ENCODE data around the gene PSRC1.
A peak's percentile ranks its signal among the peaks of the same experiment; 100 is the strongest.
"Not testable (repeated sequence)": the region's sequence is repeated elsewhere in the genome, so short reads cannot be mapped to it uniquely, and the experiment has no call there.

The PSRC1 gene

DNA sequence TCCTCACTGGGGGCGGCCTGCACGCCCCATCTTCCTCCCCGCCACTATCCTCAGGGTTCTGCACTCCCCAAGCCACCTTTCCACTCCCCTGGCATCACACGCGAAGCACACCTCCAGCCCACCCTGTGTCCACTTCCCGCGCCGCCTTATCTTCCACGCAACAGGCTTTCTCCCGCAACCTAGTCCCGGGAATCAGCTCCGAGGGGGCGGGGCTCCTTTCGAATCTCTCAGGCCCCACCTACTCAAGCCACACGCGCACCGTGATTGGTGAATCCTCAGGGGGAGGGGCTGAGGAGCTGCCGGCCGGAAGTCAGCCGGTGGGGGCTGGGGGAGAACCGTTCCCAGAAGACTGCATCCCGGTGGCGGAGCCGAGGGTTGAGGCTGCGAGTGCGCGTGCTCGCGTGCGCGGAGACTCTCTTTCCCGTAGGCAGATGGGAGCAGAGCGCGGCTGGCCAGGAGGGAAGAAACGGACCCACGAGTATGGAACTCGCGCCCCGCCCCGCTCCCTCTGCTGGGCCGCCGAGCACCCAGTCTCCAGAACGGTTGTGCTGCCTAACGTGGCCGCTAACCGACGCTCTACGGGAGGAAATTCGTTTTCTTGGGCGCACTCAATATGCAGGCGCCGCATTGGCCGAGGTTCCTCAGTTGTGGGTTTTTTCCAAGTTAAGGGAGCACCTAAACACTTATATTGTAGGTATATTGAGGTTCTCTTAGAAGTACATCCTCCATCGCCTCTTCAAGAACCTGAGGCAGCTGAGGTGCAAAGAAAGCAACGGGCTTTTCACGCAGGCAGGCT lies at the start of gene PSRC1:
Gene PSRC1, minus strand, starts transcription at position 194 of the 796 bp plus-strand sequence.
- DNase-seq (ENCODE audit: low read depth), result peak; percentile 81

DNA sequence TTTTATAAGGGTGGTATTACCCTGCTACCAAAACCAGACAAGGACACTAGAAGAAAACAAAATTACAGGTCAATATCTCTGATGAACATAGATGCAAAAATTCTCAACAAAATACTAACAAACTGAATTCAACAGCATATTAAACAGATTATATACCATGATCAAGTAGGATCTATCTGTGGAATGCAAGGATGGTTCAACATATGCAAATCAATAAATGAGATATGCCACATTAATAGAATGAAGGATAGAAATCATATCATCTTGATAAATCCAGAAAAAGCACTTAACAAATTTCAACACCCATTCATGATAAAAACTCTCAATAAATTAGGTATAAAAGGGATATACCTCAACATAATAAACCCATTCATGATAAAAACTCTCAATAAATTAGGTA lies 48.2 kb upstream of the PSRC1 start:
- no peak for DNase-seq (ENCODE audit: low read depth)

DNA sequence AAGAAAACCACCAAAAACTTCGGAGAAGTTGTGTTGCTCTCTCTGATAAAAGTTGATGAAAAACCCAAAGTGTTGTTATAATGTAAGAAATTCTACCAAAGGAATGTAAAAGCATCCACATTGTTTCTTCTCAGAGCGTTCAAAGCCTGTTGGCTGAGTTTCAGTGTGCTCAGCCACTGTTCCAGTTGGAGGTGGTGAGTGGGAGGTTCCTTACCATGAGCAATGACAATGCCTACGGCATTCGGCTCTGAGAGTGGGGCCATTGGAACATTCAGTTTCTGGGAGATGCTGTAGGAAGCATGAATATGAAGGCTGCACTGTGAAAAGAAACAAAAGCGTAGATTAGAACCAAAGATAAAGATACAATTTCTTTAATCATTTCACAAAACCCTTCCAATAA lies 44.3 kb upstream of the PSRC1 start:
- DNase-seq (ENCODE audit: low read depth), result no peak

DNA sequence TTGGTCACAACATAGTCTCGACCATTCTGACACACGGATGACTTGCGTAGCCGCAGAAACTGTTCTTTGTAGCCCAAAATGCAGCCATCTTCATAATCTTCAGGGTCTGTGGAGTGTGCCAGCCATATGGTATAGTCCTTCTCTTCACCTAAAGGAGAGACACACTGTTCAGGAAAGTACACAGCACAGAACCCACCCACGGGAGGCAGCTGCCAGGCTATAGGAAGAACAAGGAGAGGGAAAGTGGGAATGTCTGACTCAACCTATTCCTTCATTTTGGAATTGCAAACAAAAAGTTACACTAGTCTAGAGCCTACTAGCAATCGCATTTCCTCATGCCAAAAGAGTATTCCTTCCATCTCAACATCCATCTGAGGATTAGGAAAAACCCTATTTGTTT lies 40.0 kb upstream of the PSRC1 start:
- DNase-seq (ENCODE audit: low read depth), result no peak

DNA sequence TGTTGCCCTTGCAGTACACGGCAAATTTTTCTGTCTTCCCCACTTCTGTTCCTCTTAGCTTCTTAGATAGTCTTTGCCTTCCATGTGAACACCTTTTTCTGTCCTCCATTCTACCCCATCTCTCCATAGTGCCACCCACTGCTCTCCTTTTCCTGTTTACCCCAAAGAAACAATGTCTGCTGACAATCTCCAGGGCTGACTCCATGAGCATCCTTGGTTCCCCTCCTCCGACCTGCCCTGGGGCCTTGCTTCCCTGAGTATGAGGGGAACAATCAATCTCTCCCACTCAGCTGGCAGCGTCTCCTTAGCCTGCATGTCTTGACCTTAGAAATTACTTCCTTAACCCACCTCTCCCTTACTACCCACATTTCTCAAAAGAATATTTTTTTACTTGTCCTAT lies 36.2 kb upstream of the PSRC1 start:
- DNase-seq (ENCODE audit: low read depth), result no peak

DNA sequence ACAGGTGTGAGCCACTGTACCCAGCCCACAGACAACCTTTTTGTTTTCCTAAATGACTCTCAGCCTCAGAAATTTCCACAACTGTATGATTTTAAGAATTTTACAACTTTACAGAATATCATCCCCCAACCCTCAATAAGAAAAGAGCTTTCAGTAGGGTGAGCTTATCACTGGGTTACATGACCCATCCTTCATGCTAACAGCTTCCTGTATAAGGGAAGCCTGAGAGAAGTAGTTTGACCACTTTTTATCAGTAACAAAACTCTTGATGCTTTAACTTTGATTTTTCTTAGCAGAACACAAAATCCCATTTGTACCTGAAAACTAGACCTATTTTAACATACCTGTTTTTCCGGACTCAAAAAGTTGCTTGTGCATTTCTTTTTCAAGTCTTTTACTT lies 33.6 kb upstream of the PSRC1 start:
- no peak for DNase-seq (ENCODE audit: low read depth)

DNA sequence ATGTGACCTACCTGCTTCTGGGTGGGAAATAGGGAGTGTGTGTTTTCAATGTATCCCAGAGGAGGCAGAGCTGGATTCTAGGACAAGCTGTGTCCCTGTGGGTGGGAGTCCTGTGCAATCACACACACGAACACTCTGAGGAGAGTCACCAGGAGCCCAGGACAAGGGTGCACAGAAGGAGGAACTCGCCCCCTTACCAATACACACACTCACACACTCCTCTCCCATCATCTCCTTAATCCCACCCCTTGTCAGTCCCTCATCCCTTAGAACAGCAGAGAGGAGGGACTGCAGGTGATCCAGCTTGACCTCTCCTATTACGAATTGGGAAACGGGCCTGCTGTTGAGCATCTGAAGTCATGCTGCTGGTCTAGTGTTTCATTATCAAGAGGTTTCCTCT lies 32.3 kb upstream of the PSRC1 start:
- DNase-seq (ENCODE audit: low read depth), result no peak

DNA sequence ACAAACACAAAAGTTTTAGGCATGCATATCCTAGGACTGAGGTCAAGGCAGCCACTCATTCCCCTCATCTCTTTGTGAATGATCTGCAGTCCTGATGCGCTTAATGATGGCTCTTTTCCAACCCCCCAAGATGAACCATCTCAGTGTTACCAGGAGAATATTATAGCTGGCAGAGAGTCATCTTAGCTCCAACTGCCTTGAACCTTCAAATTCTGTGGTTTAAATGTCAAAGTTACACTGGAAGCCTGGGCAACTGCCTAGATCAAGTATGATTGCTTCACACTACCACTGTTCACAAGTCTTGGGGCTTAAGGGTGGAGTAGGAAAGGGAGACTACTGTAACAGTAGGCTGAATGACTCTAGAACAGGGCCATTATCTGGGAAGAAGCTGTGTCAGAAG lies 31.9 kb upstream of the PSRC1 start:
- DNase-seq (ENCODE audit: low read depth), result no peak

DNA sequence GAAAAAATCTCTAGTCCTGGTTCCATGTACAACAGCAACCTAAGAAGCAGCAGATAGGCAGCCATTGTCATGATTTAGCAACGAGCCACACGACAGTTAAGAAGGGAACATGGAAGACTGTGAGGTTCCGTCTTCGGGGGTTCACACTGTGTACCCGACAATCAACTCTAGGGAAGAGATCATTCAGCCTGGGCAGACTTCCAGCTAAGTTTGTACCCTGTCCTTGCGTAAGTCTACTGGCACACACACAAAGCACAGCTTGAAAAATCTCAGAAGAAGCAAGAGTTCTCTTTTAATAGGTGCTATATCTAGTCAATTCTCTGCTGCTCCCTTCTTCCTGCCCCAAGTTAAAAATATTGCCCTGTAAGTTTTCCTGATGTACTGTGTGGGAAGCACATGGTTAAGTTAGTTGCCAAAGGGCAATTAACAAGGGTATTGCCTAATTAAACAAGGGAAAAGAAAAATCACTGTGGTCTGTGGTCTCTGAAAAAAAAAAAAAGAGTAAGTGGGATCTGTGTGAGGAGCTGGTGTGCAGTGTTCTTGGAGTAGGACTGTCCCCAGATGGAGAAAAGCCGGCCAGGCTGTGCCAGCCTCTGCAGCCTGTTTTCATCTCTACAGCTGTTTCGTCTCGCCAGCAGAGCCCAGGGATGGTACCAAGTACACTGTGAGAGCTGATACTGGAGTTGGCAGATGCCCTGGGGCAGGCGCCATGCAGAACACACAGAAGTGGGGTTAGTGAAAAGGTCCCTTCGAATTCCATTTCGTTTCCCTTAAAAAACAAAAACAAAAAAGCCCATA lies 30.2 kb upstream of the PSRC1 start:
- no peak for DNase-seq (ENCODE audit: low read depth)

DNA sequence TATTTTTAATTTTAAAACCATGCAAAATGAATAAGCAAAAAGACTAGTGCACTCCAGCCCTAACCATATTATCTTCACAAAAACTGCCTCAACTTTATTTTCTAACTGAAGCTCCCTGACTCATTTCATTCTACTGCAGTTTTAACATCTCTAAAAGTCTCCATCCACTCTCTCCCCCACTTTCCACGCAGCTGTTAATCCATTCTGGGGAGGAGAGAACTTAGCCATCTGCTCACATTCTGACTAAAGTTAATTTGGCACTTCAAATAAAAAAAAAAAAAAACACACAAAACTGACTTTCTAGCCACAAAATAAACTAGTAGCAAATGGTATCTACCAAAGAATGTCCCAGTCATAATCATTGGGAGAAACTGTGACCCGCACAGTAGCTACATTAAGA lies 29.3 kb upstream of the PSRC1 start:
- no peak for DNase-seq (ENCODE audit: low read depth)

DNA sequence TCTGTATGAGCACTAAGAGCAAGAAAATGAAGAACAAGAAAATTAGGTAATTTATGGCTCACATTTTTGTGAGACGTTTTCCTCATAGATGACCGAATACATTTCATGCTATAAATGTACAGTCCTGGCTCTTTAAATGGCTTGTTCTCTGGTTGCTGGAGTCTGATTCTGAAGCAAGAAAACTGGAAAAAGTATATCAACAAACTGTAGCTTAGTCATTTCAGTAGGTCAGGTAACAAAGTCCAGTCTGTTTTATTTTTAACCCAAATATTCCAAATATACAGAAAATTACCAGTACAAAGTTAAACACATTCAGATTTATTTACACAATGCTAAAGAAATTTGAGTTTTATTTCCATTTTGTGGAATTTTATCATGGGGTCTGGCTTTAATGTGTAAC lies 26.4 kb upstream of the PSRC1 start:
- no peak for DNase-seq (ENCODE audit: low read depth)

DNA sequence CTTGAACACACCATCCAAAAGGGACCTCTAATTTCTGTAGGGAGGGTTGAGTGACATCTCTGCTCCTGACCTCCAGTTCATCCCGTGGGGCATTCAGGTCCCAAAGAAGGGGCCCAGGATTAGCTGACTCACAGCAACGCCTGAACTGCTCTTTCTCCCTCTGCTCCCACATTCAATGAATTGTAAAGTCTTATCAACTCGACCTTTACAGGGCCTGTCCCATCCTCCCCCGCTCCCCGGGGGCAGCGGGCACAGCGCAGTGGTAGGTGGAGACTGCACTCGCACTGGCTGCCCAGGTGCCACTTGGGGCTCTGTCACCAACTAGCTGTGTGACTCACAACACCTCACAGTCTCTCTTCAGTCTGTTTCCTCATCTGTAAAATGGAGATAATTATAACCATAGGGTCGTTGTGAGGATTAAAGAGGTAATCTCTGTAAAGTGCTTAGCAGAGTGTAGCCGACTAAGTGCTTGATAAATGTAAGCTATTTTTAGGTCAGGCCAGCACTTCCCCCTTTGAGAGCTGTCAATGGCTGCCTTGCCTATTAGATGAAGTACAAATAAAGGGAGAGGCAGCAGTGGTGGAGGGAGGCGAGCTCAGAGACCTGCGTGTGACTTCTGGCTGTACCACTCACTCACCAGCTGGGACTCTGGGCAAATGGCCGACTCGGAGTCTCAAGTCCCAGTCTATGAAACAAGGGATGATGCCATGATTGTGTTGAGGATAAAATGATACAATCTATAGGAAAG lies 24.5 kb upstream of the PSRC1 start:
- no peak for DNase-seq (ENCODE audit: low read depth)

DNA sequence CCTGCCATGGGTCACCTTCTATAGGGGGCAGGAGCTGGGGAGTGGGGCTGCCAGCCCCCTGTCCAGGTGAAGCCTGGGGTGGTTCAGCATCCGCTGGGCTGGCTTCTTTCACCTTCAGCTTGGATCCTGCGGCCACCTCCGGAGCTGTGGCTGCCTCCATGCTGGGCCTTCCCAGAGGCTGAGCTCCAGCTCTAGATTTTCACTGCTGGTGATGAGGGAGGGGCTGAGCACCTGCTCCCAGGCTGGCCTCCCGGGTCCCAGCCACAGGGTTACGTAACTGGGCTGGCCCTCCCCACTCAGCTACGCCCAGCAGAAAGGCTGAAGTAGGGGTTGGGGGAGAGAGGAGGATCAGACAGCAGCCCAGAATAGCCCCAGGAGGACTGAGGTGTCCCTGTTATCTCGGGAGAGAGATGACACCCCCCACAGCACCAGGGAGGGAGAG lies 23.9 kb upstream of the PSRC1 start, which contains the start of gene MYBPHL:
Gene MYBPHL, minus strand, starts transcription at position 180 of the 442 bp plus-strand sequence. Its CDS starts 20 bp downstream, at position 160.
- no peak for DNase-seq (ENCODE audit: low read depth)

DNA sequence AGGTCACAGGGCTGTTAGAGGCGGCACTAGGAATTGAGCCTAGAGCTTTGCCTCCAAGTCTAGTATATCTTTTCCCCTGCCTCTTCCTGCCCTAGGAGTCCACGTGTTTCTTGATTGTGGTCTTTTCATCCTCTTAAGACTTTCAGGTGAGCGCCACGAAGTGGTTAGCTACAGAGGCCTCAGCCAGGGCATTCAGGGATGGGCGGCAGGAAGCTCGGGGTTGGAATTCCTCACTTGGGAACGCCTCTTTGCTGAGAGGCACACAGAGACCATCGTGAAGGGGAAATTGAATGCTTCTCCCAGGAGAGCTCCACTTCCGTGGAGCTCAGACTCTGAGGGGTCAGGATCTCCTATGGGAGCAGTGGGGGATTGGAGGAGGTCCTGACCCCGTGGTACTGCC lies 23.0 kb upstream of the PSRC1 start:
- DNase-seq (ENCODE audit: low read depth), result not testable (repeated sequence)

DNA sequence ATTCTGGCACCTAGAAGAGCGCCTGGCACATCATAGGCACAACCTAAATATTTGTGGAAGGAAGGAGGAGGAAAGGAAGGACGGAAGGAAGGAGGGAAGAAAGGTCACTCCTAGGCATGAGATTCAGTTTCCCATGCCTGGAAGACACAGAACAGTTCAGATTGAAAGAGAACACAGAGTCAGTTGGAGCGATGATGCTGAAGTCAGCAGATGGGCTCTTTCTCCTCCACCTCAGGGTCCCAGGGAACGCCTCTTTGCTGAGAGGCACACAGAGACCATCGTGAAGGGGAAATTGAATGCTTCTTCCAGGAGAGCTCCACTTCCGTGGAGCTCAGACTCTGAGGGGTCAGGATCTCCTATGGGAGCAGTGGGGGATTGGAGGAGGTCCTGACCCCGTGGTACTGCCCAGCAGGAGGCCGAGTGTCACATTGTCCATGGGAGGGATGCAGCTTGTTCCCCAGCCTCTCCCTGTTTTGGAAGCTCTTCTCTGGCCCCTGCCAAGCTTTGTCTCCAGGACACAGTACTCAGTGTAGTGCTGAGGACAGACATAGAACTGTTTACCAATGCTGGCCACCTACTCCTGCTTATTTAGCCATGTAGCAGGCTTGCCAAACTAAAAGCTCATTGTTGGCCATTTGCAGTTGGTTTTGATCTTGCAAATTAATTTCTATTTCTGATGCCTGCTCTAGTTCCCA lies 21.4 kb upstream of the PSRC1 start:
- no peak for DNase-seq (ENCODE audit: low read depth)

DNA sequence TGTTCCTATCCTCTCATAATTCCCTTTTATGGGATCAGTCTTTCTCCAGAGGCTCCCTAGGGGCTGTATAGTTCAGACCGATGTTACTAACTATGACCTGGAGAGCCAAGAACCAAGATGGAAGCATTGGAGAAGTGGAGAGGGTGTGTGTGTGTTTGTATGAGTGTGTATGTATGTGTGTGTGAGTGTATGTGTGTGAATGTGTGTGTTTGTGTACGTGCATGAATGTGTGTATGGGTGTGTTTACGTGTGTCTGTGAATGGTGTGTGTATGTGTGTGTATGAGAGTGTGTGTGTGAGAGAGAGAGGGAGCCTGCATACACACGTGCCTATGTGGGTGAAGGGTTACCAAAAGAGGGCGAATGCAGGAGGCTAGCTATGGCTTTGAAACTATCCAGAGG lies 18.9 kb upstream of the PSRC1 start:
- DNase-seq (ENCODE audit: low read depth), result no peak

DNA sequence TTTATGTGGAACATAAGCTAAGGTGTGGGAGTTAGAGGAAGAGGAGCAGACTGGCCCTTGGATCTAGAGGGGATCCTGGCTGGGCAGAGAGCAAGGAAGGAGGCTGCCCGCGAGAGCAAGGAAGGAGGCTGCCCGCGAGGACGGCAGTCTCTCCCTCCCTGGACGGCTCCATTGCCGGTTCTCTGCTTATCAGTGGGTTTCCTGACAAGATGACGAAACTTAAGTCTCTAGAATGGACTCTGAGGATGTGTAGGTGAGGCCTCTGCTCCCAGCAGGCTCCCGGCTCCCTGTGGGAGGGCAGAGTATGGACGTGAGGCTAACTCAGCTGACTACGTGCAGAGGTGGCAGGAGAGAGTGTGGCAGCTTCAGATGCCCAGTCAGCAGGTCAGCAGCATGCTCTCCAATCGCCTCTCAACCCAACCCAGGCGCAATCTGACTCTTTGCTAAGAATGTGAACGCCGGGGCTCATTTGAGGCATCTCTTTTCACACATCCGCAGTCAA lies 17.8 kb upstream of the PSRC1 start:
- no peak for DNase-seq (ENCODE audit: low read depth)

DNA sequence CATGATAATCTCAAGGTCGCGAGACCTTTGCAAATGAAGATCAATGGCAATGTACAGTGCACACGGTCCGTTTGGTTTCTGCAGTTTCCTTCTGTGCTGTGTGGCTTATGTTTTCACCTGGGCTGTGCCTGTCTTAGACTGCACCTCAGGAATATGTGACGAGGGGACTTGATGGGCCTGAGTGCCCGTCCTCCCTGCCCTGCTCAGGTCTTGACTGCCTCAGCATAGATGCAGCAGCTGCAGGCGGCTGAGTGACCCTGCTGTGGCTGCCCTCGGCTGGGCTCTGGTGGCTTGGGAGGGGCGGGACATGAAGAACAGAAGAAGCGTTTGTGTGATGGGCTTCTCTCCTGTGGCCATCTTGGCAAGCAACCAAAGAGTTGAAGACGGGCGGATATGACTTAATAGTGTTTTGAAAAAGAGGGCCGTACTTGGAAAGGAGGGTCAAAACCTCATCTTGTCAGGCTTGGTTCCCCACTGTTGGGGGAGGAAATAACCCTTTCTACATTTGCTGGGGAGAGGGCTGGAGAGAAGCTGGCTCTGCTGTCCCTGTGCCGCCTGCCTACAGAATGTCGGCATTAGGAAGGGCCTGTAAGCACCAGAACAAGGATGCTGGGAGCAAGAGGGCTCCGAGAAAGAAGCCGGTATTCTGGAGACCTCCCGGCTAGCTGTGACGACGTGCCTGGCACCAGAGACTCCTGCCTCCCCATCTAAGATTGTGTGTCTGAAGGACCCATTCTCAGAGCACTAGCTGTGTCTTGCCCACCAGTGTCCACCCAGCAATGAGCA lies 16.8 kb upstream of the PSRC1 start:
- DNase-seq (ENCODE audit: low read depth), result no peak

DNA sequence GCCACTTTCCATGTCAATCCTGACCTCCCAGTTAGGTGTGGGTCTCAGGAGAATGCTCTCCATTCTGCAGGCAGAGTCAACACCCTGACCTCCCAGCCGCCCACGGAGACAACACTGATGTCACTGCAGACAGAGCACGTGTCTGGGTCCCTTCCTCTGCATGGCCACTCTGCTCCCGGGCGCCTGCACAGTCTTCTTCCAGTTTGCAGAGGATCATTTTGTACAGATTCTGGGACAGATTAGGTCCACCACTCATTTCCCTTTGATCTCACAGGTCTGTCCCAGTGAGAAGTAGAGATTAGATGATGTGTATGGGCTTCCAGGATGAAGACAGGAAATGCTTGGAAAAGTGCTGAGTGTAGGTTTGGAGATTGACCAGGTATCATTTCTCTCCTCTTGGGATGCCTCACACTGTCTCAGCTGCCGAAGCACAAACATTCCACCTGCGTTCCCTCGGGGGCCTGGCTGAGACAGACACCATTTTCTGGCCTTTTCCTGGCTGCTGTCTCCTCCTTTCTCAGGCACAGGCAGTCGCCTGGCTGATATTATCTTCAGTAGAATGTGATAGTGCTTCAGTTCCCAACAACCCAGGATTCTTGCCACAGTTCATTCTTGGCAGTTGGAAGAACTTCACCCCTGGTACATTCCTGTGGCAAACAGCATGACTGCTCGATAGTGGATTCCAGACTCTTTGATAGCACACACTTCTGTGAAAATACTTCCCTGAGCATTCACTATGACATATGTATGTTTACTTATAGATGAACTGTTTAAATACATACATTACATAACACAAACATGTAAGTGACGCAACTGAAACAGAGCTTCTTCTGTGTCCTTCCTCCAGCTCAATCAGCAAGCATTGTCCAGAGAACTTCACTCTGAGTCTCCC lies 16.0 kb upstream of the PSRC1 start:
- DNase-seq (ENCODE audit: low read depth), result no peak

DNA sequence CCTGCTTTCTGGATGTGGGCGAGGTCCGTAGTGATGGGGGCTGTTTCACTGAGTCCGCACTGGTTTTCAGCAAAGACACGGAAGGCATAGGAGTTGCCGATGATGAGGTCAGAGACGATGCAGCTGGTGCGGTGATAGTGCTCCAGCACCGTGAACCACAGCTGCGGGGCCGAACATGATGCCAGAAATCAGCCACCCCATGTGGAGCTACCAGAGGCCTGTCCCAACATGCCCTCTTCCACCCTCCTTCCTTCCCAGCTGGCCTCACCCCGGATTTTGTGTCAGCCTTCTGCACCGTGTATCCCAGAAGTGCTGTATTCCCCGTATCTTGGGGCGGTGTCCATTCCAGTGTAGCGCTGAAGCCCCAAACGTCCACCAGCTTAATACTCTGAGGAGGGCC lies 13.8 kb upstream of the PSRC1 start:
- no peak for DNase-seq (ENCODE audit: low read depth)
